Panc1 (cell line): Measurements from ENCODE around the gene SREBF2. TPM values are rescaled to one million over a fixed set of nuclear protein-coding genes. Genes with fewer than 3 reads are reported as not detected.

ENCODE experiments used
- ATAC-seq: fragments of 200-7000 bp; cut with Tn5 transposase; 2 replicates; pipeline ENCODE4 v1.9.1; 2020; ENCODE audit warnings: mild to moderate bottlenecking, moderate library complexity
- BruUV-seq: library from RNA; stranded (reverse); fragments of 400-500 nt; replicated peaks from 2 replicates; lab custom pipeline; 2021; lab: Mats Ljungman, UMichigan
- CTCF ChIA-PET: fragments of 300-600 bp; sonication (Branson Sonifier 250); formaldehyde crosslinking; loops from one replicate; lab custom pipeline; 2022; ENCODE audit warnings: antibody characterized with exemption; lab: Charles Lee
- POLR2A ChIA-PET: fragments of 300-600 bp; sonication (Branson Sonifier 250); formaldehyde crosslinking; loops from one replicate; lab custom pipeline; 2022; ENCODE audit warnings: antibody characterized with exemption; lab: Charles Lee
- DNase-seq: peaks from one replicate; pipeline ENCODE4 v3.0.0-alpha.2; 2010; ENCODE audit warnings: low read depth, low spot score
- H3K27ac ChIP-seq: 2 replicates; pipeline ENCODE4 v1.5.1; 2011; ENCODE audit warnings: mild to moderate bottlenecking, low read length, inconsistent platforms
- H3K27me3 ChIP-seq: fragments of 200-500 bp; sonication (Bioruptor generic); 2 replicates; pipeline ENCODE4 v1.6.0; 2014; ENCODE audit warnings: low read length, inconsistent platforms; ENCODE audit not compliant: control insufficient read depth, insufficient read depth
- H3K36me3 ChIP-seq: fragments of 200-500 bp; sonication (Bioruptor generic); 2 replicates; pipeline ENCODE4 v1.5.1; 2014; ENCODE audit warnings: inconsistent platforms, mild to moderate bottlenecking, low read length, moderate library complexity; ENCODE audit not compliant: control insufficient read depth, insufficient read depth
- H3K4me1 ChIP-seq: 2 replicates; pipeline ENCODE4 v1.5.1; 2011; ENCODE audit warnings: inconsistent platforms, mild to moderate bottlenecking, low read length, moderate library complexity; ENCODE audit not compliant: control insufficient read depth, insufficient read depth
- H3K4me3 ChIP-seq, 2 experiments: 2 replicates each; pipeline ENCODE4 v1.5.1; 2011 to 2012; ENCODE audit warnings: low read depth in 2 of 2, low read length in 2 of 2, mild to moderate bottlenecking in 2 of 2, inconsistent platforms in 1 of 2, moderate library complexity in 1 of 2
- H3K9me3 ChIP-seq: fragments of 200-500 bp; sonication (Bioruptor generic); 2 replicates; pipeline ENCODE4 v1.5.1; 2014; ENCODE audit warnings: low read depth, mild to moderate bottlenecking, inconsistent platforms, low read length, moderate library complexity; ENCODE audit not compliant: control insufficient read depth, insufficient read depth
- POLR2AphosphoS5 ChIP-seq: IDR thresholded peaks from 2 replicates; pipeline ENCODE4 v1.6.1; 2012; ENCODE audit warnings: mild to moderate bottlenecking, low read depth, low read length, moderate library complexity
- SIN3A ChIP-seq: IDR thresholded peaks from 2 replicates; pipeline ENCODE4 v1.6.1; 2012; ENCODE audit warnings: low read depth, mild to moderate bottlenecking, low read length, moderate library complexity, borderline replicate concordance; ENCODE audit not compliant: insufficient read depth
- TCF7L2 ChIP-seq: IDR thresholded peaks from 2 replicates; pipeline ENCODE4 v1.6.1; 2011; ENCODE audit warnings: mild to moderate bottlenecking, low read depth, low read length, inconsistent platforms
- in situ Hi-C: cut with HindIII; loops from 2 replicates; pipeline ENCODE4 v1.10.0; 2016; ENCODE audit warnings: low sequenced_read_pairs, low pct_unique_long_range_greater_than_20kb
- intact Hi-C: fragments of 100-400 bp; cut with micrococcal nuclease; formaldehyde crosslinking; loops from one replicate; pipeline ENCODE4 v1.10.0; 2022; ENCODE audit not compliant: unreplicated experiment
- total RNA-seq: library from RNA; stranded (reverse); gene quantifications from one replicate; pipeline ENCODE4 v1.2.1, GENCODE V29; 2021; ENCODE audit not compliant: unreplicated experiment
- TF ChIP-seq, protein P1 (sequence below): fragments of 450-650 bp; IDR thresholded peaks from 2 replicates; pipeline ENCODE4 v1.5.1; 2017; ENCODE audit warnings: mild to moderate bottlenecking
- TF ChIP-seq, protein P2 (sequence below), 2 experiments: IDR thresholded peaks; 2 replicates each; pipeline ENCODE4 v1.6.1; 2011 to 2012; ENCODE audit warnings: low read depth in 2 of 2, control low read depth in 1 of 2, low read length in 1 of 2, mild to moderate bottlenecking in 1 of 2, moderate library complexity in 1 of 2; ENCODE audit not compliant: insufficient read depth in 1 of 2

The SREBF2 gene
- total RNA-seq, 1 experiment from 2014 or later, result 73.0 TPM

DNA sequence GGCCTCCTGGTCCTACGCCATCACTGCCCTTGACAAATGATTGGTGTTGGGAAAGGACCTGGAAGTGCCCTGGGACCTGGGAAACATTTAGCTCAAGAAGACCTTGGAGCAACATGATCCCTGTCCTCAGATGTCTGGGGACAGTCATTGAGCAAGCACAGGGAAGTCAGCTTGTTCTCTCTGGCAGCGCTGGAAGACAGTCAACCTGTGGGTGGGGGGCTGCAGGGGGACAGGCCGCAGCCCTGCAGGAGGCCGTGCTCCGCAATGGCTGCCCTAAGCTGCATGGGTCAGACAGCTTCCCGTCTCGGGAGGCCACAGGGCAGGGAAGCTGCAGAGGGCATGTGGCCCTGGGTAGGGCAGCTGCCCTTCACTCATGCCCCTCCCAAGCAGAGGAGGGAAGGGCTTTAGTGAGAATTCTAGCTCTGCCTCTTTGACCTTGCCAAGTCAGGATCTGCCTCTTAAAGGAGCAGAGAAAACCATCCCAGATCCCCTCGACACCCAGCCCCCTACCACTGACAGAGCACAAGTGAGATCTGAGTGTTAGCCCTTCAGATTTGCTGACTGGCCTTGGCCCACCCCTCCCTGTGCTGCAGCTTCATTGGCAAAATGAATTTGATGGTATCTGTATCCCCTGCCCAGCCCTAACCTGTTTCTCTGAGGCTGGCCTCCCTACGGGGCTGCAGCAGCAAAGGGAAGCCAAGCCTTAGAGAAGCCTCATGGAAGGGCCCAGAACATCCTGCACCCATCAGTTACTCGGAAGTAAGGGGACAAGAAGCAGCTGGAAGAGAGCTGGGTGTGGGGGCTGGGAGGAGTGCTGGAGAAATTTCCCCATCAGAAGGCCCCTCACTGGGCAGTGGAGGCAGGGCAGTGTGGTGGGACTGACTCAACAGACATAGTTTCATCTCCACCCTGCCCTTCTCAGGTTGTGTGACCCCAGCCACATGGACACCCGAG, 6.2 kb upstream of the SREBF2 start:
- intact Hi-C loops, result no loop called here
- in situ Hi-C loops, result no loop called here
- ChIA-PET POLR2A (interaction anchor here (0.6 kb wide), 1 partner anchor 11 kb away, joined by 15 read pairs; no protein-coding TSS in a partner anchor), CTCF (interaction anchor here (0.5 to 0.6 kb wide), 2 partner anchors 26 to 613 kb away, joined by 4 to 15 read pairs; no protein-coding TSS in a partner anchor)
- ATAC-seq (no peak), DNase-seq (no peak)
- Histone ChIP-seq H3K9me3 (no peaks in the 10 kb centered on the region), H3K27me3 (no peaks in the 10 kb centered on the region), H3K4me3 (no peak overlapping the region), H3K4me1 (peaks cover 5% of the 10 kb centered on the region), H3K36me3 (no peaks in the 10 kb centered on the region), H3K27ac (no peak overlapping the region)
- BruUV-seq, result no TSS peak
- TF ChIP-seq POLR2AphosphoS5 (no peak), SIN3A (no peak), TCF7L2 (no peak)
- TF ChIP-seq, protein P1, sequence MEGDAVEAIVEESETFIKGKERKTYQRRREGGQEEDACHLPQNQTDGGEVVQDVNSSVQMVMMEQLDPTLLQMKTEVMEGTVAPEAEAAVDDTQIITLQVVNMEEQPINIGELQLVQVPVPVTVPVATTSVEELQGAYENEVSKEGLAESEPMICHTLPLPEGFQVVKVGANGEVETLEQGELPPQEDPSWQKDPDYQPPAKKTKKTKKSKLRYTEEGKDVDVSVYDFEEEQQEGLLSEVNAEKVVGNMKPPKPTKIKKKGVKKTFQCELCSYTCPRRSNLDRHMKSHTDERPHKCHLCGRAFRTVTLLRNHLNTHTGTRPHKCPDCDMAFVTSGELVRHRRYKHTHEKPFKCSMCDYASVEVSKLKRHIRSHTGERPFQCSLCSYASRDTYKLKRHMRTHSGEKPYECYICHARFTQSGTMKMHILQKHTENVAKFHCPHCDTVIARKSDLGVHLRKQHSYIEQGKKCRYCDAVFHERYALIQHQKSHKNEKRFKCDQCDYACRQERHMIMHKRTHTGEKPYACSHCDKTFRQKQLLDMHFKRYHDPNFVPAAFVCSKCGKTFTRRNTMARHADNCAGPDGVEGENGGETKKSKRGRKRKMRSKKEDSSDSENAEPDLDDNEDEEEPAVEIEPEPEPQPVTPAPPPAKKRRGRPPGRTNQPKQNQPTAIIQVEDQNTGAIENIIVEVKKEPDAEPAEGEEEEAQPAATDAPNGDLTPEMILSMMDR, result no peak
- TF ChIP-seq, protein P2, sequence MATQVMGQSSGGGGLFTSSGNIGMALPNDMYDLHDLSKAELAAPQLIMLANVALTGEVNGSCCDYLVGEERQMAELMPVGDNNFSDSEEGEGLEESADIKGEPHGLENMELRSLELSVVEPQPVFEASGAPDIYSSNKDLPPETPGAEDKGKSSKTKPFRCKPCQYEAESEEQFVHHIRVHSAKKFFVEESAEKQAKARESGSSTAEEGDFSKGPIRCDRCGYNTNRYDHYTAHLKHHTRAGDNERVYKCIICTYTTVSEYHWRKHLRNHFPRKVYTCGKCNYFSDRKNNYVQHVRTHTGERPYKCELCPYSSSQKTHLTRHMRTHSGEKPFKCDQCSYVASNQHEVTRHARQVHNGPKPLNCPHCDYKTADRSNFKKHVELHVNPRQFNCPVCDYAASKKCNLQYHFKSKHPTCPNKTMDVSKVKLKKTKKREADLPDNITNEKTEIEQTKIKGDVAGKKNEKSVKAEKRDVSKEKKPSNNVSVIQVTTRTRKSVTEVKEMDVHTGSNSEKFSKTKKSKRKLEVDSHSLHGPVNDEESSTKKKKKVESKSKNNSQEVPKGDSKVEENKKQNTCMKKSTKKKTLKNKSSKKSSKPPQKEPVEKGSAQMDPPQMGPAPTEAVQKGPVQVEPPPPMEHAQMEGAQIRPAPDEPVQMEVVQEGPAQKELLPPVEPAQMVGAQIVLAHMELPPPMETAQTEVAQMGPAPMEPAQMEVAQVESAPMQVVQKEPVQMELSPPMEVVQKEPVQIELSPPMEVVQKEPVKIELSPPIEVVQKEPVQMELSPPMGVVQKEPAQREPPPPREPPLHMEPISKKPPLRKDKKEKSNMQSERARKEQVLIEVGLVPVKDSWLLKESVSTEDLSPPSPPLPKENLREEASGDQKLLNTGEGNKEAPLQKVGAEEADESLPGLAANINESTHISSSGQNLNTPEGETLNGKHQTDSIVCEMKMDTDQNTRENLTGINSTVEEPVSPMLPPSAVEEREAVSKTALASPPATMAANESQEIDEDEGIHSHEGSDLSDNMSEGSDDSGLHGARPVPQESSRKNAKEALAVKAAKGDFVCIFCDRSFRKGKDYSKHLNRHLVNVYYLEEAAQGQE (IDR thresholded peaks at IDR 0.05; ENCODE audit: insufficient read depth in 1 of 2, low read depth in 2 of 2, low read length in 1 of 2), result no peak

DNA sequence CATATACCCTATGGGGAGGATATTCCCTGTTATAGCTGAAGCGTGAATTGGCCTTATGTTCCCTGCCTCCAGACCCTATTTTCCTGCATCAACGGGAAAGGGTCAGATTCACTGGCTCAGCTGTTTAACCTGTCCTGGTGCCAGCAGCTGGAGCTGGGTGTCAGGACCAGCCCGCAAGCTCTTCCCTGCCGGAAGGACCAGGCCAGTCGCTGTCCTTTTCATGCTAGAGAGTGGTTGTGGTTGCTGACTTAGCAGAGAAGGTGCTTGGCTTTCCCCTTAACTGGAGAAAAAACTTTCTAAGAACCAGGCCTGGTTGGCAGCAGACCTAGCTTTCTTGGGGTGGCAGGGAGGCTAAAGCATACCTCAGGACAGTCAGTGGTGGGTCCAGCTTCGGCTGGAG, 5.2 kb upstream of the SREBF2 start:
- Histone ChIP-seq H3K4me3 (no peak overlapping the region), H3K4me1 (peaks cover 11% of the 10 kb centered on the region), H3K27me3 (no peaks in the 10 kb centered on the region), H3K36me3 (no peaks in the 10 kb centered on the region), H3K27ac (no peak overlapping the region), H3K9me3 (no peaks in the 10 kb centered on the region)
- TF ChIP-seq SIN3A (no peak), TCF7L2 (no peak), POLR2AphosphoS5 (no peak)
- TF ChIP-seq, protein P1, result no peak
- TF ChIP-seq, protein P2 (IDR thresholded peaks at IDR 0.05; ENCODE audit: insufficient read depth in 1 of 2, low read depth in 2 of 2, low read length in 1 of 2), result no peak
- in situ Hi-C loops, result no loop called here
- ChIA-PET POLR2A (no interaction called here), CTCF (no interaction called here)
- no TSS peak for BruUV-seq
- DNase-seq (no peak), ATAC-seq (no peak)
- intact Hi-C loops, result no loop called here
